Body of pancreas (tissue), 4 donors: Measurements from ENCODE around the gene SLC6A2.

Experiments
- CTCF ChIP-seq, 7 experiments: fragments of 450-650 bp in 4 of 7; fragments of 200-600 bp in 3 of 7; sonication (generic) in 3 of 7; IDR thresholded peaks; one replicate each; pipeline ENCODE4 v1.5.1; 2016 to 2019; ENCODE audit warnings: antibody characterized with exemption in 7 of 7
- POLR2A ChIP-seq, 3 donors: fragments of 450-650 bp; IDR thresholded peaks; one replicate each; pipeline ENCODE4 v1.6.1; 2016; ENCODE audit warnings: antibody characterized with exemption in 3 of 3, mild to moderate bottlenecking in 2 of 3

- TF ChIP-seq CTCF (IDR thresholded peaks at IDR 0.05), result no peak
- TF ChIP-seq POLR2A (IDR thresholded peaks at IDR 0.05), result no peak
These were observed 81.5 kb downstream of the SLC6A2 start for GRCh38 chr16:55737318-55737717.
